ENCODE data around the gene ROGDI.

Gene ROGDI

DNA sequence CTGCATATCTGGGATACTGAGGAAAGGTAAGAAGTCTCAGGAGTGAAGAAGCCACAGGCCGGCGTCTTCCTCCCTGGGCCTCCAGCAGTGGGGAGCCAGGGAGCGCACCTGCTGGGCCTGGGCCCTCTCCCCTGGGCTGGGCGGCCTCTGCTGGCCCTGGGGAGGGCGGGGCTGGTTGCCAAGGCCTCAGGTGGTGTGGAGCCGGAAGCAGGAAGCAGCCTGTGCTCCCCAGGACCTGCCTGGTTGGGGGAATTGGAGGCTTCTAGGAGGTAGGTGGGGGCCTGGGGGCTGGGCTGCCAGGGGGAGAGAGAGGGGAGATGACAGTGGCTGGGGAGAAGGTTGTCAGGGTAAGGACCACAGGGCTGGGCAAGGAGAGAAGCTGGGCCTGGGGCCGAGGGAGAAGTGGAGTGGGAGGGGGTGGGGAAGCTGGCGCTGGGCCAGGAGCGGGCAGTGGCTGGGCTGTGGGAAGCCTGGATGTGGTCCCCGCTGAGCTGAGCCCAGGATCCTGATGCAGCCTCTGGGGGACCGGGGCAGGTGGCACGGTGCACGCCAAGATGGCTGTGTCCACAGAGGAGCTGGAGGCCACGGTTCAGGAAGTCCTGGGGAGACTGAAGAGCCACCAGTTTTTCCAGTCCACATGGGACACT, 7.1 kb downstream of the ROGDI start, which contains the start of gene SMIM22:
SMIM22 (plus strand) TSS at position 189 of the 647 bp plus-strand sequence; CDS start at position 555, 366 bp downstream.
- TF ChIP-seq, protein P1, sequence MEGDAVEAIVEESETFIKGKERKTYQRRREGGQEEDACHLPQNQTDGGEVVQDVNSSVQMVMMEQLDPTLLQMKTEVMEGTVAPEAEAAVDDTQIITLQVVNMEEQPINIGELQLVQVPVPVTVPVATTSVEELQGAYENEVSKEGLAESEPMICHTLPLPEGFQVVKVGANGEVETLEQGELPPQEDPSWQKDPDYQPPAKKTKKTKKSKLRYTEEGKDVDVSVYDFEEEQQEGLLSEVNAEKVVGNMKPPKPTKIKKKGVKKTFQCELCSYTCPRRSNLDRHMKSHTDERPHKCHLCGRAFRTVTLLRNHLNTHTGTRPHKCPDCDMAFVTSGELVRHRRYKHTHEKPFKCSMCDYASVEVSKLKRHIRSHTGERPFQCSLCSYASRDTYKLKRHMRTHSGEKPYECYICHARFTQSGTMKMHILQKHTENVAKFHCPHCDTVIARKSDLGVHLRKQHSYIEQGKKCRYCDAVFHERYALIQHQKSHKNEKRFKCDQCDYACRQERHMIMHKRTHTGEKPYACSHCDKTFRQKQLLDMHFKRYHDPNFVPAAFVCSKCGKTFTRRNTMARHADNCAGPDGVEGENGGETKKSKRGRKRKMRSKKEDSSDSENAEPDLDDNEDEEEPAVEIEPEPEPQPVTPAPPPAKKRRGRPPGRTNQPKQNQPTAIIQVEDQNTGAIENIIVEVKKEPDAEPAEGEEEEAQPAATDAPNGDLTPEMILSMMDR (IDR thresholded peaks at IDR 0.05; ENCODE audit: control insufficient read depth, insufficient read depth, low read depth, low read length, missing control alignments): no peak
- no peak within 1 kb of the TSS for H3K4me3 ChIP-seq (ENCODE audit: control insufficient read depth, low read depth, low read length)
- DNase-seq (ENCODE audit: low read depth): no peak

DNA sequence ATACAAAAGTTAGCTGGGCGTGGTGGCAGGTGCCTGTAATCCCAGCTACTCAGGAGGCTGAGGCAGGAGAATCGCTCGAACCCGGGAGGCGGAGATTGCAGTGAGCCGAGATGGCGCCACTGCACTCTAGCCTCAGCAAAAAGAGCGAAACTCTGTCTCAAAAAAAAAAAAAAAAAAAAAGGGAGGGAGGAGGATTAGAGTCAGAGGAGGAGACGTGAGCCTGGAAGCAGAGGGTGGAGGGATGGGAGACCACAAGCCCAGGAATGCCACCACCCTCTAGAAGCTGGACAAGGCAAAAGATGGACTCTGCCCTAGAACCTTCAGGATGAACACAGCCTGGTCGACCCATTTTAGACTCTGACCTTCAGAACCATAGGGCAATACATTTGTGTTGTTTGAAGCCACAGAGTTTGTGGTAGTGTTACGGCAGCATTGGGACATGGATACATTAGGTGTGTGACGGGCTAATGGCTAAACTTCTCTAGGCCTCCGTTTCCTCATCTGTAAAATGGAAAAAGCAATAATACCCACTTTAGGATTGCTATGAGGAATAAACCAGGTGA, 9.4 kb downstream of the ROGDI start:
- TF ChIP-seq, protein P1 (IDR thresholded peaks at IDR 0.05; ENCODE audit: control insufficient read depth, insufficient read depth, low read depth, low read length, missing control alignments): no peak
- no peak for DNase-seq (ENCODE audit: low read depth)
- no peak overlapping the region for H3K4me3 ChIP-seq (ENCODE audit: control insufficient read depth, low read depth, low read length)

DNA sequence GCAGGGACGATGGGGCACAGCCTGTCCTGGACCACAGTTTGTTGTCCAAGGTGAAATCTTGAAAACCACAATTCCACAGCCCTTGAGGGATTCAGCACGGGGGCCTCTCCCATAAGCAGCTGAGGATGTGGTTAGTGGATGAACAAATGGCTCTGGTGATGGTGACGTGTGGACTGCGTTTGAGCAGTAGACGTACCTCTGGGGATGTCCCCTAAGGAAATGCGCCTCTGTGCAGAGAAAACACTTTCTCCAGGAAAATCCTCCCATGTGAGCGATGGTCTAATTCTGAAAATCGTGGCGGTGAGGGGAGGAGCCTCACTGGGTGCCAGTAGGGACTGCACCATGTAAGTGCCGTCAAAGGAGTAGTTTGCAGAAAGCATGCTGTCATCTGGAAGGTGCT, 11.6 kb downstream of the ROGDI start:
- no peak for DNase-seq (ENCODE audit: low read depth)
- no peak overlapping the region for H3K4me3 ChIP-seq (ENCODE audit: control insufficient read depth, low read depth, low read length)
- TF ChIP-seq, protein P1 (IDR thresholded peaks at IDR 0.05; ENCODE audit: control insufficient read depth, insufficient read depth, low read depth, low read length, missing control alignments): no peak

DNA sequence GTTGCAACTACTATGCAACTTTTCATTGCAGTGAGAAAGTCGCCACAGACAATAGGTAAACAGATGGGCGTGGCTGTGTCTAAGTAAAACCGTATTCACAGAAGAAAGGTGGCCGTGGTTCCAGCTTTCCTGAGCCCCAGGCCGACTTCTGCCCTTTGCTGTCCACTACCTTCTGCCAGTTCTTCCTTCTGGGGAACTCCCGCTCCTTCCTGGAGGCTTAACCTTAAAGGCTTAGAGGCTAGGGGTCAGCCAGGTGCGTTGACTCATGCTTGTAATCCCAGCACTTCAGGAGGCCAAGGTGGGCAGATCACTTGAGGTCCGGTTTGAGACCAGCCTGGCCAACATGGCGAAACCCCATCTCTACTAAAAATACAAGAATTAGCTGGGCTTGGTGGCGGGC, 12.2 kb downstream of the ROGDI start:
- TF ChIP-seq, protein P1 (IDR thresholded peaks at IDR 0.05; ENCODE audit: control insufficient read depth, insufficient read depth, low read depth, low read length, missing control alignments): no peak
- no peak overlapping the region for H3K4me3 ChIP-seq (ENCODE audit: control insufficient read depth, low read depth, low read length)
- DNase-seq (ENCODE audit: low read depth): no peak

DNA sequence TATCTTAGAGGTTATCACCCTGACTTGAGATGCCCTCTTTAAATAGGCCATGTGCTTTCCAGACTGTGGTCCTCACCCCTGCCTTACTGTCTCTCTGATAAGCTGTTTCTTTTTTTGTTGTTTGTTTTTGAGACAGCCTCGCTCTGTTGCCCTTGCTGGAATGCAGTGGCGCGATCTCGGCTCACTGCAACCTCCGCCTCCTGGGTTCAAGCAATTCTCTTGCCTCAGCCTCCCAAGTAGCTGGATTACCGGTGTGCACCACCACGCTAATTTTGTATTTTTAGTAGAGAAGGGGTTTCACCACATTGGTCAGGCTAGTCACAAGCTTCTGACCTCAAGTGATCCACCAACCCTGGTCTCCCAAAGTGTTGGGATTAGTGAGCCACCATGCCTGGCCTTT, 13.5 kb downstream of the ROGDI start:
- TF ChIP-seq, protein P1 (IDR thresholded peaks at IDR 0.05; ENCODE audit: control insufficient read depth, insufficient read depth, low read depth, low read length, missing control alignments): no peak
- DNase-seq (ENCODE audit: low read depth): no peak
- H3K4me3 ChIP-seq (ENCODE audit: control insufficient read depth, low read depth, low read length): no peak overlapping the region

DNA sequence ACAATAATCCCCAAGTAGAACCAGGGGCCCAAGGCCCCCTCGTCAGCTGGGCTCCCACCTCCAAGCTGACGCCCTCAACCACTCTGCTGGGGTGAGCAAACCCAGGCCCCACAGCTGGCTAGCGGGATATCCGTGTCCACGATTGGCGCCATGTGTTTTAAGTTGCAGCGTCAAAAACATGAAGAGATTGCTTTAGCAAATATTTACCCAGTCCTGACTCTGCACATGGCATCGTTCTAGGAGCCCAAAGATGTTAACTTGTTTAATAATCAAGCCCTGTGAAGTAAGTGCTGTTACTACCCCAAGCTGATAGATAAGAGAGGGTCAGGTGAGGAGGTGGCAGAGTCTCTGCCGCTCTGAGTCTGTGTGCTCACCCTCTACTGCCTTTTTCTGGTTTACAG, 13.9 kb downstream of the ROGDI start:
- TF ChIP-seq, protein P1 (IDR thresholded peaks at IDR 0.05; ENCODE audit: control insufficient read depth, insufficient read depth, low read depth, low read length, missing control alignments): no peak
- DNase-seq (ENCODE audit: low read depth): no peak
- H3K4me3 ChIP-seq (ENCODE audit: control insufficient read depth, low read depth, low read length): no peak overlapping the region

All from AG09309 (cell line).